Hematopoietic multipotent progenitor cell treated with erythropoietin and hydrocortisone succinate and interleukin-3 and kit ligand, for 8 days (in vitro differentiated cells): ENCODE results near the gene CACNA1H.
"Not testable (repeated sequence)": the region's sequence is repeated elsewhere in the genome, so short reads cannot be mapped to it uniquely, and the experiment has no call there.

Source experiments
- DNase-seq: peaks from one replicate; pipeline ENCODE4 v3.0.0-alpha.2; 2015

CACNA1H gene

DNA sequence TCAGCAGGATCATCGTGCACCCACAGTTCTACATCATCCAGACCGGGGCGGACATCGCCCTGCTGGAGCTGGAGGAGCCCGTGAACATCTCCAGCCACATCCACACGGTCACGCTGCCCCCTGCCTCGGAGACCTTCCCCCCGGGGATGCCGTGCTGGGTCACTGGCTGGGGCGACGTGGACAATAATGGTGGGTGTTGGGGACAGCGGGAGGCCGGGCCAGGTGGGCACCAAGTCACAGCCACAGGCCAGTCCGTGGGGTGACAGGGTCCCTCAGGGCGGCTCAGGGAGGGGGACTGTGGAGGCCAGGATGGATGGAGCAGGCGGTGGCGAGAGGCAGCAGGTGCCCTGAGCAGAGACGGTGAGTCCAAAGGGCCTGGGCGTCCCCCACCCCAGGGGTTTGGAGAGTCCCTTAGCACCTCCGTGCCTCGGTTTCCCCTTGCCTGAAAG lies 104.0 kb downstream of the CACNA1H start:
- no peak for DNase-seq

DNA sequence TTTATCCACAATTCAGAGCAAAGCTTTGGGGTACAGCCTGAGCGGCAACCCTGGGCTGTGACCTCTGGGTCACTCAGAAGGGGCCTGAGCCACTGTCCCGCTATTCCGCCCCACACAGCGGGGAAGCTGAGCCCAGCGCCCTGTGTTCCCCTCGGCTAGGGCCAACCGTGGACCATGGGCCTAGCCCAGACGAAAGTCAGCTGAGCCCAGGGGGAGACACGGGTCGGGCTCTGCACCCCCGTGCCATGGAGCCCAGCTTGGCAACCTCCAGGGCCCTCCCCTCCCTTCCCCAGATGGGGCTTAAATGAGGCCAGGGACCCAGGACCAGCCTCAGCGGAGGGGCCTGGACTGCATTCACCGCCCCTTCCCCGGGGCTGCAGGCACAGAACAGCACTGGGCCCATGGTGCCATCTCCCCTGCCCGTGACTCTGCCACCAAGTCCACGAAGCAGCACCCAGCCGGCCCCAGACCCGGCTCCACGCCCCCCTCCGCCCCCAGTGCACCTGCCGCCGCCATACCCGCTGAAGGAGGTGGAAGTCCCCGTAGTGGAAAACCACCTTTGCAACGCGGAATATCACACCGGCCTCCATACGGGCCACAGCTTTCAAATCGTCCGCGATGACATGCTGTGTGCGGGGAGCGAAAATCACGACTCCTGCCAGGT lies 104.8 kb downstream of the CACNA1H start:
- DNase-seq, result no peak

DNA sequence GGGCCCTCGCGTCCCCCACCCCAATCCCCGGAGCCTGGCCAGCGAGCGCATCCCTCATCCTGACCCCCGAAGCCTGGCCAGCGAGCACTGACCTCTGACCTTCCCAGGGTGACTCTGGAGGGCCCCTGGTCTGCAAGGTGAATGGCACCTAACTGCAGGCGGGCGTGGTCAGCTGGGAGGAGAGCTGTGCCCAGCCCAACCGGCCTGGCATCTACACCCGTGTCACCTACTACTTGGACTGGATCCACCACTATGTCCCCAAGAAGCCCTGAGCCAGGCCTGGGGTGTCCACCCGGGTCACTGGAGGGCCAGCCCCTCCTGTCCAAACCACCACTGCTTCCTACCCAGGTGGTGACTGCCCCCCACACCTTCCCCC lies 105.3 kb downstream of the CACNA1H start:
- no peak for DNase-seq

DNA sequence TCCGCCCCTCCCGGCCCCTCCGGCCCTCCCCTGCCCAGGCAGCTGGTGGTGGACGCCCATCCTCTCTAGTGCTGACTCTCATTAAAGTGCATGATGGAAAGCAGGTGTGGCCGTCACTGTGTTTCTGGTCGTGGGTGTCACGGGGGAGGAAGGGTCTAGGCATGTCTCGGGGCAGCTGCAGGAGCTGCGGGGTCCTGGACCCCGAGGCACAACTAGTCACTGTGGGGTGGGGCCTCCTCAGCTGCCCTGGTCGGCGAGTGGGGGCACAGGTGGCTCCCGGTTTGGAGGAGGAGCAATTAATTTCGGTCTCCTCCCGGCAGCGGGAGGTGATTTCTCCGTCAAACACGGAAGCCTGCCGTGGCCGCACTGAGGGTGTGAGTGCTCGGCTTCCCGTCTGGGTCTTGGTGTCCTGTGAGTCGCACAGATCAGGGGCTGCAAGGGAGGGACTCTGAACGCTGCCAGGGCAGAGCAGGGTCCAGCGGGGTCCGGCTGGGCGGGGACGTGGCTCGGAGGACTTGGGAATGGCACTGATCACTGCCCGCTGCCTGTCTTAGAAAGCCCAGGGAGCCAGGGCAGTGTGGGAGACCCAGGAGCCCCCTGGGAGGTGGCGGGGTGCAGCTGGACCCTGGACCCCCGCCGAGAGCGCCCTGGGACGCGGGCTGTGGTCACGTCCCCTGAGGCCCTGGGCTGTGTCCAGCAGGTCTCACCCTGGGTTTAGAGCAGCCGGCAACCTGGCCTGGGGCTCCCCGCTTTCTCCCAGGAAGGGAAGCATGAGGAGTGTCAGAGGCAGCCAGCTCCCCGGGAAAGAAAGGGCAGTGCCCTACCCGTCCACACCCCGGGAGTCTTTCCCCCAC lies 106.2 kb downstream of the CACNA1H start:
- DNase-seq, result no peak

- DNase-seq, result no peak
Observed at GRCh38 chr16:1259760-1260068, 106.8 kb downstream of the CACNA1H start.

DNA sequence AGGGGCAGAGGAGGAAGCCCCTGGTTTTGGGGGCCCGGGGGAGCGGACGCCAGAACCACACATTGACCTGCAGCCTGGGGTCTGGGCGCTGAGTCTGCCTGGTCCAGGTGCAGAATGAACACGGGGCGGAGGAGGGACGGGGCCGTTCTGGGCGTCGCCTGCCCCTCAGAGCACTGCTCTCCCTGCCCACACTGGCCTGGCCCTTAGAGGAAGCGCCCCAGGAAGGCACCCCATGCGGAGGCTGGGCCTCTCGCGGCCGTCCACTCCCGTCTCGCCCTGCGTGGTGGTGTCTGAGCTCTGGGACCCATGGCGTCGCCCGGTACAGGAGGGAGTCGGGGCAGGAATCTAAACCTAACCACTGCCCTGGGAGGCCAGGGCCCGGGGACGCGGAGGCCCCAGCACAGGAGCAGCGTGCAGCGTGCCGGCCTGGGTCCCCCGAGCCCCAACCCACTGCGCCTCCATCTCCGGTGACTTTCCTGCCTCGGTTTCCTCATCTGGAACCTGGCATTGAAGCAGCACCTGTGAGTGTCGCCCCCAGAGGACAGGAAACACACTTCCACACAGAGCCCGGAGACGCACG lies 107.3 kb downstream of the CACNA1H start:
- no peak for DNase-seq

- DNase-seq, result no peak
Observed at GRCh38 chr16:1261131-1261892, 108.4 kb downstream of the CACNA1H start.

DNA sequence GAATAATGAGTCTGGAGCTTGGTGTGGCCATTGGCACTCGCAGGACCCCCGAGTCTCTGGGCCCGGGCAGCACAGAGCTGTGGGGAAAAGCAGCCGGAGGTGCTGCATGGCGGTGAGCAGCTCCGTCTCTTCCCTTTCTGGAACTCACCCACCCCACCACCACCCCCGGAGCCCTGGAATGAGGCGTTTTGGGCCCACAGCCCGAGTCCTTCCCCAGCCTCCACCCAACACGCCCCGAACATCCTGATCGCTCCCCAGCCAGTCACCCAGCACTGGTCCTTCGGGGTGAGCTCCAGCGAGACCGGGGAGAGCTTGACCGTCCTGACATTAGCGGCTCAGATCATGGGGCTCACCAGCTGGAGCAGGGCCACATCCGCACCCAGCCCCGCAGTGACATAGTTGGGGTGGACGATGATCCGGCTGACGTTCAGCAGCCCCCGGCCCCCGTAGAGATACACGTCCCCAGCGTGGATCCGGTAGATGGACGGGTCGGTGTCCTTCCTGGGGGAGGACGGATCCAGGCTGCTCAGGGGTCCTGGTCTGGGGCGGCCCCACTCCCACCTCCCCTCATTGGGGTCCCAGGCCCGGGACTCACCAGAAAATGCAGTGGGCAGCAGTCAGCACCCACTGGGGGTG lies 109.4 kb downstream of the CACNA1H start:
- no peak for DNase-seq

DNA sequence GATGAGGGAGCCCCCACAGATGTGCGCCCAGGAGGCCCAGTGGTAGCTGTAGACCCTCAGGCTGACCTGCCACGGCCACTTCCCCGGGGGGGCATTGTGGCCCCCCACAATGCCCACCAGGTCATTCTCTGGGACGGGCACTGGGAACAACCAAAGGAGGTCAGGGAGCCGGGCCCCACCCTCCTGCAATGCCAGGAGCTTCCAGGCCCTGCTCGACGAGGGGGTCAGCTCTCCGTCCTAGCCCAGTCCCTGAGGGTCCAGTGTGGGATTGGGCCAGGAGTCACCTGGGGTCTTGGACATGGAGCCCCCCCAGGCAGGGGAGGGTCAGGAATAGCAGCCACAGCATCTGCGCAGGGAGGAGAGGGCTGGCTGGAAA lies 109.9 kb downstream of the CACNA1H start:
- no peak for DNase-seq

DNA sequence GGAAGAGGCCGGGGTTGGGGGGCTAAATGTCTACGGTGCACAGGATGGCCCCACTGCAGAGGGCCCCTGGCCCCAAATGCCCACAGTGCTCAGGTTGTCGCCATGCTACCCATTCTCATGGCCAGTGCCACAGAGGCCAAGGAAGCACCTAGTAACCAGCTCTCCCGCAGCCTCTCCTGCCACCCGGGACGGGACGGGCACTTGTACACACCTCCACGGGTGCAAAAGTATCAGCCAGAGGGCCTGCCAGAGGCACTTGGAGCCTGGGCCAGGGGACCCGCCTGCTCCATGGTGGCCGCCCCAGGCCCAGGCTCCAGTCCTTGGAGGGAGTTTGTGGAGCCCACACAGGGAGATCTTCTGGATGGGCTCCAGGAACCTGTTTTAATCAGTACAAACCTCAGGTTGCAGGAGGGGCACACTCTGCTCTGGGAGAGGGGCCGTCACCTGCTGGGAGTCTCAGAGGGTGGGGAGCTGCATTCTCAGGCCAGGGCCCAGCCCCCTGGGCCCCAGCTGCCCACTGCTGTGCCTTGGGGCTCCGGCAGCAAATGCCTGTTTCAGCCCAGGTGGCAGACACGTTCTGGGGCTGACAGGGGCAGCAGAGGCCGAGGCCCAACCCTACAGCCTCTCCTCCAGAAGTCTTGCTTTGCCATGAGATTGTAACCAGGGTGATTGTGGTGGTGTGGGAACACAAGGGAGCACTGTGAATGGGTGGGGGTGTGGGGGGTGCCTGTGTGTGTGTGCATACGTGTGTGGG lies 110.9 kb downstream of the CACNA1H start:
- DNase-seq, result no peak

- no peak for DNase-seq
Observed at GRCh38 chr16:1264345-1265089, 111.6 kb downstream of the CACNA1H start.

DNA sequence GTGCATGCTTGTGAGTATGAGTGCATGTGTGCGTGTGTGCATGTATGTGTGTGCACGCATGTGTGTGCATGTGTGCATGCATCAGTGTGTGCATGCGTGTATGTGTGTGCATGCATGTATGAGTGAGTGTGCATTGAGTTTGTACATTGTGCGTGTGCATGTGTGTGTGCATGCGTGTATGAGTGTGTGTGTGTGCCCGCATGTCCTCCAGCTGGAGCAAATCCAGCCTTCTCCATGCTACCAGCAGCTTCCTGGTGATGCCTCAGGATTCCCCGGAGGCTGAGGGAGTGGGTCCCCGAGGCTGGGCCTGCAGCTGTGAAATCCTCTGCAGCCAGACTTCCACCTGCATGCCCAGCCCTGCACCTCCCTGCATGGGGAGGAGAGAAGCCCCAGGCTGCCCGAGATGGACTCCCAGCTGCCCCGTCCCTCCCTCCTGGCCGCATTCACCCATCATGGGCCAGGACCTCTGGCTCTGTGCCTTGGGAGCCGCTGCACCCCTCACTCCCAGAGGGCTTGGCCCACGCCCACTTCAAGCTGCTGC lies 112.3 kb downstream of the CACNA1H start:
- no peak for DNase-seq

GRCh38 chr16:1265826-1266225 lies 112.9 kb downstream of the CACNA1H start:
- no peak for DNase-seq

DNA sequence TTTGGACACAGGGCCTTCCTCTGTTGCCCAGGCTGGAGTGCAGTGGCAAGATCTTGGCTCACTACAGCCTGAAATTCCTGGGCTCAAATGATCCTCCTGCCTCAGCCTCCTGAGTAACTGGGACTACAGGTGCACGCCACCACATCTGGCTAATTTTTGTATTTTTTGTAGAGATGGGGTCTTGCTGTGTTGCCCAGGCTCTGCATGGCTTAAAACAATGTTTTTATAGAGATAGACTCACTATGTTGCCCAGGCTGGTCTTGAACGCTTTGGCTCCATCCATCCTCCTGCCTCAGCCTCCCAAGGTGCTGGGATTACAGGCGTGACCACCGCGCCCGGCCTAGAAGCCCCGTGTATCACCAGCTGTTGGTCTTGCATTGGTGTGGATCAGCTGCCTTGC lies 116.5 kb downstream of the CACNA1H start:
- DNase-seq, result not testable (repeated sequence)

DNA sequence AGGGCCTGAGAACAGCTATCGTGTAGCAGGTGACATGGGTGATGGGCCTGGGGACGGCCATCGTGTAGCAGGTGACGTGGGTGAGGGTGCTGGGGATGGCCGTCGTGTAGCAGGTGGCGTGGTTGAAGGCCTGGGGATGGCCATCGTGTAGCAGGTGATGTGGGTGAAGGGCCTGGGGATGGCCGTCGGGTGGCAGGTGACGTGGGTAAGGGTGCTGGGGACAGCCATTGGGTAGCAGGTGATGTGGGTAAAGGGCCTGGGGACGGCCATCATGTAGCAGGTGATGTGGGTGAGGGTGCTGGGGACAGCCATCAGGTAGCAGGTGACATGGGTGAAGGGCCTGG lies 118.4 kb downstream of the CACNA1H start:
- no peak for DNase-seq
